HG03571 (cell line): ENCODE measurements around the gene COX11.

ENCODE experiments used
- ATAC-seq: cut with Tn5 transposase; IDR thresholded peaks from one replicate; pipeline ENCODE4 v1.9.1; 2021; ENCODE audit not compliant: unreplicated experiment

Gene COX11

DNA sequence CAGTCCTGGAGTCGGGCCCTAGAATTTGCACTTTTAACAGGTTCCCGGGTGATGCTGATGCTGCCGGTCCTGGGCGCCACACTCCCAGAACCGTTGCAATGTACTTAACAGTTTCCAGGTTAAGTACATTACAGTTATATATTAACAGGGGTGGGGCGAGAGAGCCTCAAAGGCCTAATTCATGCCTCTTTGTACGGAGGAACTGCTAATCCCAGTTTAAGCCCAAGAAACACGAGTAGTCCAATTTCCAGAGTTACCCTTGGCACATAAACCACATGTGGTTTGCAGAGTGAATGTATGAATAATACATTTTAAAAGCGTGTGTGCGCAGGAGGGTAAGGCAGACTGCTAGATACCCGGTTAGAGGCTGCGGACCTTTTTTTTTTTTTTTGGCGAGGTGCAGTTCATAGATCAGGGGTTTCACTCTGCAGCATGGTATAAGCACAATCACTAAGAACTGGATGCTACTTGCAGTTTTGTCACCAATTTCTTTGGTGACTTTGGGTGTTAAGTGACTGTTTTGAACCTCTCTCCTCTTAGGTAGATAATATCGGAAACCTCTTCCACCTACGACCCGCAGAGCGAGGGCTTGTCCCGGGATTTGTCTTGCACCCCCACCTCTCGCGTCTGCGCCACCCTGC lies 713 bp downstream of the COX11 start:
- peak; percentile 22 for ATAC-seq

DNA sequence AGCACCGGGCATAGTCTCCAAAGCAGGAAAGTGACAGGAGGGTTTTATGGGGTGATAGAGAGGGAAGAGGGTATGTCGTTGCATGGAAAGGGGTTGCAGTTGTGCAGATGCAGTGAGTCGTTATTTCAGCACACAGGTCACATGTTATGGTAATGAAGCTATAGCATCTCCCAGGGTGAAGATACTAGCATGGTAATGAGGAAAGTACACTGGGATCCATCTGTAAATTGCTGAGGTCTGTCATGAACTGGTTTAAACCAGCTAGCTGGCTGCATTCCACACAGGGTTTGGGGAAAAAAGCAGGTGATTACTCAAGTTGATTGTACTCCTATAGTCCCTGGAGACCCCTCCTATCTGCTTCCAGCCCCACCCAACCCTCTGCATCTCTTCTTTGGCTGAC lies 11.7 kb downstream of the COX11 start:
- ATAC-seq, result no peak

DNA sequence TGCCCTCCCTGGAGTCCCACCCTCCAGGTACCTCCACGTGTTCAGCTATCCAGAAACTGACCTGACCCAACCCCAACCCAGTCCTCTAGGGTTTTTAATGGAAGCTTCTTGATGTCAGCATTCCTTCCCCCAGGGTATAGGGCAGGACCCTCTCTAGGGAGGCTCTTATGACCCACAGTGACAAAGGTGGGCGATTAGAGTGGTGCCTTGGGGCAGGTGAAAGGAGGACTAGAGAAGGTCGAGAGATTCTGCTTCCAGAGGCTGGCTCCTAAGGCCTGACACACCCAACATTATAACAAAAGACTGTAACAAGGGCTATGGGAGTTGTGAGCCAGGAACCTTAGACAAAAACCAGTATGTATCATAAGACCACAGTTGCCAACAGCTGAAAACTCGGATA lies 17.2 kb downstream of the COX11 start:
- no peak for ATAC-seq

DNA sequence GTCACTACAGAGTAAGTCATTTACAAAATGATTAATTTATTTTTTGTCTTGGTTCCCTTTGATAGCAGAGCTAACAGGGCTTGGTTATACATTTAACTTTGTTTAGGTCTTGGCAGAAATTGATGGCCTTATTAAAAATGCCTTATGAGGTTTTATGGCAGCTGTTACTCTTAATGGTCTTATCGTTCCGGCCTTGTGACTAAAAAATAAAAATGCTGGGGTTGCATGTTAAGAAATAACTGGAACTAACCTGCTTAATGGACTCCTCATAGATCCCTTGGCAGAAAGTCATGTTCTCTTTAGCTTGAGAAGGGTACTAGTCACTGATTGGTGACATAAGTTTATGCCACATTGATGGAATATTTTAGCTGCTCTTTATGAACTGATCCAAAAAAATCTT lies 18.3 kb downstream of the COX11 start:
- ATAC-seq, result no peak

DNA sequence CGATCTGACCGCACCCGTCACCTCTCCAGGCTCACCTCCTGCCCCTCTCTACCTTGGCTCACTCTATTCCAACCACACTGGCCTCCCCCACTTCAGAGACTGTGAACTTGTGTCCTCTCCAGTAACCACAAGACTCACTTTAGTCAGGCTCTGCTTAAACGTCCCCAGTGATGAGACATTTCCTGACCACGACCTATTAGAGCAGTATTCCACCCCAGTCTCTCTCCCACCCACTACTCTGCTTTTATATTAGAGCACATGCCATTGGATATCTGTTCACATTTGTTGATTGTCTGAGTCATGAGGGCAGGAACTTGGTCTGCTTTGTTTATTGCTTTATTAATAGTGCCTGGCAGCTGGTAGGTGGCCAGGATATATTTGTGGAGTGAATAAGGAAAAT lies 20.1 kb downstream of the COX11 start:
- no peak for ATAC-seq

DNA sequence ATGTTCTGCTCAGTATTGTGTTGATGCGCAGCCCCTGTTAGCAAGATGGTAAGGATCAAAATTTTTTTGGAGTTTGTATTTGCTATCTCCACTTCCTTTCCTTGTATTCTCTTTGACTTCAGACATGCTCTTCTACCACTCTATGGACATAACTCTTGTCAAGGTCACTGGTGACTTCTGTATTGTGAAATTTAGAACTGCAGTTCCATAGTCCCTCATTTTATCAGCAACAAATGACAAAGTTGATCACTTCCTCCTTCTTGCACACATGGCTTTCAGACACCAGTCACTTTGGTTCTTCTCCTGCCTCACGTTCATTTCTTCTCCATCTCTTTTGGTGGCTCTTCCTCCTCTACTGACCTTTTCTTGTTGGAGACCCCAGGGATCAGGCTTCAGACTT lies 21.1 kb downstream of the COX11 start:
- no peak for ATAC-seq

DNA sequence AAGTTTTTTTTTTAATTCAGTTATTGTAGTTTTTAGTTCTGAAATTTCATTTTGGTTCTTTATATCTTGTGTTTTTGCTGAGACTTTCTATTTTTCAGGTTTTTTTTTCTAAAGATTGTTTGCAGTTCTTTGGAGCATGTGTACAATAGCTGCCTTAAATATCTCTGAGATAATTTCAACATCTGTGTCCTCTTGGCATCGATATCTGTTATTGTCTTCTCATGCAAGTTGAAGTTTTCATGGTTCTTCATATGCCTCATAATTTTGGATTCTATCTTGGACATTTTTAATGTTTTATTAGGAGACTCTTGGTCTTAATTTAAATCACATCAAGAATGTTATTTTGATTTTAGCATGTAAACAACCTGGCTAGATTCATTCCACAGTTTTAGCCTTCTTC lies 22.8 kb downstream of the COX11 start:
- no peak for ATAC-seq

DNA sequence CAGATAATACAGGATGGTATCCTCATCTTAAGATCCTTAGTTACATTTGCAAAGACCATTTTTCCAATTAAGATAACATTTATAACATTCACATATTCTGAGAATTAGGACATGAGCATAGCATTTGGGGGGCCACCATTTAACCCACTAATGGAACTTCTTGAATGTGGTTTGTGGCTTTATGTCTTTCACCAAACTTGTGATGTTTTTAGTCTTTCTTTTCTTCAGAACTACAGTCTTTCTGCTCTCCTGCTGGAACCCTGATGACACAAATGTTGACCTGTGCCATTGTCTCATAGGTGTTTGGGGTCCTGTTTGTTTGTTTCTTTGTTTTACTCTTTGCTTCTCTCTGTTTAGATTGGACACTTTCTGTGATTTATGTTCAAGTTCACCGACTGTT lies 23.2 kb downstream of the COX11 start:
- ATAC-seq, result no peak

DNA sequence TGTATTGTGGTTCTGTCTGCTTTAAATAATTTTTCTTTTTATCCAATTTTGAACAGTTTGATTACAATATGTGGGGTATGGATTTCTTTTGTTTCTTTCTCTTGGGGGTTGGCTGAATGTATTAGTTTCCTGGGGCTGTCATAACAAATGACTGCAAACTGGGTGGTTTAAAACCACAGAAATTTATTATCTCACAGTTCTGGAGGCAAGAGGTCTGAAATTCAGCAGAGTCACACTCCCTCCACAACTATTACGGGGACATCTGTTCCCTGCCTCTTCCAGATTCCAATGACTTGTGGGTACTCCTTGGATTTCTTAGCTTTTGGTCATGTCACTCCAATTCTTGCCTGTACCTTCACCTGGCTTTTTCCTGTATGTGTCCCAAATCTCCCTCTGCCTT lies 23.7 kb downstream of the COX11 start:
- no peak for ATAC-seq

DNA sequence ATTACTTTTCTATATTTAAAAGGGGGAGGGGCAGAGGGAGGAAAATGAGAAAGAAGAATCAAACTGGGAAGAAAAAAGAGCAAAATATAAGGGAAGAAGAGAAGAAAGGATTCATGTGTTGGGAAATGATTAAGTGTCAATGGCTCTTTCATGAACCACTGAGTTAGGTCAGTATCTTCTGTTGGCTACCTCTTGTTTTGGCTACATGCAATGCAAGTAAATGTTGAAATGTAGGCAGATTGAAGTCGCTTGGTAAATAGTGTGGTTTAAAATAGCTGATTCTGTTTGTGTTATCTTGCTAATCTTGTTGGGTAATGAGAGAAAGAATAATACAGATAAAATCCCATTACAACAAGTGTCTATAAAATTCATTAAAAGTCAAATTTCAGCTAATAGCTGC lies 27.2 kb downstream of the COX11 start:
- ATAC-seq, result no peak

DNA sequence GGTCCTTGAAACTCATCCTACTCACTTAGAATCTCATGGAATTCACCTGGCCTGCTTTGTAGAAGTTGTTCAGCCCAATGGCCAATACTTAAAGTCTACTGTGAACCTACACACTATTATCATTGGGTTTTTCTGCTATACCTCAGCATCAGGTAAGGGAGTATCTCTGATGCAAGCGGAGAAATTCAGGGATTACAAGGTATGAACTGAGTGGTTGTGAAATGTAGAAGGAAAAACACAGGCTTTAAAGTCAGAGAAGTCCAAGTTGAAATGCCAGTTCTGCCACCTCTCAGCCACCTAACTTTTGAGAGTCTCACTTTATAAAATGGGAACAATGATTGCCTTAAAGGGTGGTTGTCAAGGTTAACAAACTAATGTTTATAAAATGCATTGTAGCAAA lies 31.0 kb downstream of the COX11 start:
- no peak for ATAC-seq

DNA sequence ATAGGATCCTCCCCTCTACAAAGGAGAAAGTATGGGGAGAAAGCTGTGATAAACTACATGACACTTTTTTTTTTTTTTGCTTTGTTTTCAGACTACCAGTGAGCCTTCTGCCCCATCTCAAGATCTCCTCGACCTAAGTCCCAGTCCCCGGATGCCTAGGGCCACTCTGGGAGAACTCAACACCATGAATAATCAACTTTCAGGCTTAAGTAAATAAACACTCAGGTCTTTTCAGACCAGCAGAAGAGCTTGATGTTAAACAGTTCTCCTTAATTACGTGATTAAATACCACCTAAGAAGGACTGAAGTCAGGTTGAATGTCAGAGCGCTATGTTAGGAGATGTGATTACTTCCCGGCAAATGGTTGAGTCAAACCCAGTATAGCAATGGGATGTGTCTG lies 31.4 kb downstream of the COX11 start:
- no peak for ATAC-seq

DNA sequence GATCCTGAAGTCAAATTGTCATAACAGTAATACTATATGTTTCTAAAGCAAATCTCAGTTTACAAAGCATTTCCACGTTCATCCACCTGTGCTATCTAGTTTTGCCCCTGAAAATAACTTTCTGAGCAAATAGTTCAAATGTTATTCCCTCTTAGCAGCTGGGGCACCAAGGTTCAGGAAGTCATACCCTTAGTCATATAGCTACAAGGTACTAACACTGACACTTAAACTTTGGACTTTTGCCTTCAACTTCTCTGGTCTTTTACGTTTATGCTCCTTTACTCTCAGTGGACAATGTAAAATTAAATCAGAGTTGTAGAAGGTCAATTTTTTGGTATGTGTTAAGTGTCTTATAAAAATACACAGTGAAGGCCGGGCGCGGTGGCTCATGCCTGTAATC lies 33.0 kb downstream of the COX11 start:
- ATAC-seq, result no peak

DNA sequence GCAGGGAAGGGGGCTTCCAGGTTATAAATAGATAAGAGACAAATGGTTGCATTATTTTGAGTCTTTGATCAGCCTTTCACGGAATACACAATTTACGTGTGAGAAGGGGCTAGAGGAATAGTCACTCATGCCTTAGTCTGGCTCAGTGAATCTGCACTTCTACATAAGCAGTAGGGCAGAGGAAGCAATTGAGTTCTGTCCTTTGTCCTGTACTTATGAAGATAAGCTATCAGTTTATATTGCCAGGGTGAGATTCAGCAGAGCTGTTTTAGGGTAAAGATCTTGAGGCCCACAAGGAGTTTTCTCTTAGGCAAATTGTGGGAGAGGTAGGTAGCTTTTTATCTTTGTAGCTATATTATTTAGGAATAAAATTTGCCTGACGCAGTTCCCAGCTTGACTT lies 34.5 kb downstream of the COX11 start:
- ATAC-seq, result no peak

DNA sequence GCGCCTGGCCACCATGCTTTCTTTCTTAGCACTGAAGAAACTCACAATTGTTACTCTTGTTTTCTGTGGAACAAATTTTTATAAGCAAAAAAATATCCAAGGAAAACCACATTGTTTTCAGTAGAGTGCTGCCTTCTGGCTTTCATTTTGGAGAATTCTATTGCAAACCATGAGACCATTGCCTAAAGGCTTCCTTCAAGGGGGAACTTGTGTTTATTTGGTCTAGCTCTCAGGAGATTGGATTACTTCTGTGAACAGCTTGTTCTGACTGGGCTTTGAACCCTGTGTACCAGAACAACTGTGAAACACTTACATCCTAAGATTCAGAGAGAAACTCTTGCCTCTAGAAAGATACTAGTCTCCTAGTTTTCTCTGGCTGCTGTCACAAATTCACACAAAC lies 35.7 kb downstream of the COX11 start:
- ATAC-seq, result no peak

DNA sequence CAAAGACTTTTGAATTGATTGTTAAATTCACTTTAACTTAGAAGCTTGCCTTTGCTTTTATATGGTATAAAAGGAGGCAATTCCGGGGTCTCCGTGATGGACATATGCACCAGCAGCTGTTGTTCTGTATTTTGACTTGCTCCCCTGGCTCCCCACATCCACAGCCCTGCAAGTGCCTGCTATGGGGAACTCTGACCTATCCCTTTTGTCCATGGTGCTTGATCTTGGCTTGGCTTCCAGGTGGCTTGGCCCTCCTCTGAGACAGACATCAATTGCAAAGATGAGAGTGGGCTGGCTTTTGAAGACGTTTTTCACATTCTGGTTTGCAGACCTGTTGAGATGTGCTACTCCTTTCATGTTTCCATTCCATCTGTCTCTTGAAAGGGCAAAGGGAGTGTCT lies 40.9 kb downstream of the COX11 start:
- no peak for ATAC-seq

DNA sequence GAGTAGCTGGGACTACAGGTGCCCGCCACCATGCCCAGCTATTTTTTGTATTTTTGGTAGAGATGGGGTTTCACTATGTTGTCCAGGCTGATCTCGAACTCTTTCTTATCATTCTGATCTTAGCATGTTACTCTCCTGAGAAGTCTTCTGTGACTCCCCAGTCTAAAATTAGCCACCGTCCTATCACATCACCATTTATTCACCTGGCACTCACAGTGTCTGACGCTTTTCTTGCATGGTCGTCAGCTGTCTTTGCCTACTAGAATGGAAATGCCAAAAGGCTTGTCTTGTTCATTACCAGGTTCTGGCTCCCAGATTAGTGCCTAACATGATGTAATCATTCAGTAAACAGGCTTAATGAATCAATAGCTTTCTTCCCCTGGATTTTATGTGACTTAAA lies 44.0 kb downstream of the COX11 start:
- no peak for ATAC-seq

DNA sequence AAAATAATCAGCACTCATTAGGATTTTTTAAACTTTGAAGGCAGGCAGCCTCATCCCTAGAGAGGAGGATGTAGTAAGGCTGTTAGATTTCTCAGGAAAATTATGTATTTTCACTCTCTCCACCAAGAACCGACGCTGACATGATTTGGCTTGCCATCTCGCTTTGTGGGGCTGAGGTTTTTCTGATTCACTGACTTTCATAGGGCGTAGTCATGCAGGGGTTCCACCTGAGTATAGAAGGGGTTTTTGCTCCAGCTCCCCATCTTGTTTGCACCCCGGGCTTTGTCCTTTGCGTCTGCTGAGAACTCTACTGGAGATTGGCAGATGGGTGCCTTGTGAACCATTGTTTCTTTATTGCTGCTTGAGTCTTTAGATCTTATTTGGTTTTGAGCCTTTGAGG lies 47.6 kb downstream of the COX11 start:
- no peak for ATAC-seq

DNA sequence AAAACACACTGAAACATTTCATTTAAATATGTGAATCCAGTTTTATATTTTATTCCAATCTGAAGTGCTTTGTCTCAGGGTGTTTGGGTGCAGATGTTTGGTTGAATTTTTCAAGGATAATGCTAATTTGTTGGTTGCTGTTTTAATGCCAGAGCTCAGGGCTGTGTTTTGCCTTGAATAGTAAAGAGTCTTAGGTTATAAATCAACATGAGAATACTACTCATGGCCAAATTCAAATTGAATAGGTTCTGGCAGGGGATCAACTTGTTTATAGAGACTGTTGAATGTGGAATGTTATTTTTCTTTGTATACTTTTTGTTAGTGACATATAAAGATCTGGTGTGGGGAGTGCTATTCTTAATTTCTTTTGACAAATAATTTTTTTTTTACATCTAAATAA lies 49.0 kb downstream of the COX11 start:
- no peak for ATAC-seq

DNA sequence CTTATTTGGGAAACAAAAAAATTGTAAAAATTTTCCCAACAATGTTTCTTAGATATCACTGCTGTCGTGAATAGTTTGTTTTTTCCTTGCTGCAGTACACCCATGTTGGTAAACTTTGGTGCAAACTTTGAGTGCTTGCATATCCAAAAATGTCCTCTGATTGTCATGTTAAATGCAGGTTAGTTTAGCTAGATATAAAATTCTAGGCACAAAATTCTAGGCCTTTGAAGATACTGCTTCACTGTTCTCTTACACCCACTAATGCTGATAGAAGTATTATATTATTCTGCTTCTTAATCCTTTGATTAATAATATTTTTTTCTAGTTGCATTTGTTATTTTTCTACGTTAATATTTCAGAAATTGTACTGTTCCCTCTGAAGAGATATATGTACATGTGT lies 51.7 kb downstream of the COX11 start:
- no peak for ATAC-seq
